Neural progenitor cell (in vitro differentiated cells): Measurements from ENCODE around the gene PTPRN2. TPM values are rescaled to one million over a fixed set of nuclear protein-coding genes. Genes with fewer than 3 reads are reported as not detected.

ENCODE experiments used
- DNase-seq: peaks from one replicate; pipeline ENCODE4 v3.0.0-alpha.2; 2016; ENCODE audit warnings: low spot score
- H2AFZ ChIP-seq: fragments of 200-600 bp; sonication (generic); replicated peaks from 2 replicates; pipeline ENCODE4 v1.6.1; 2016; ENCODE audit warnings: antibody characterized with exemption
- H3F3A ChIP-seq: fragments of 200-600 bp; sonication (generic); 2 replicates; pipeline ENCODE4 v1.6.1; 2016; ENCODE audit warnings: antibody characterized with exemption, low read depth
- H3K27ac ChIP-seq: fragments of 200-600 bp; sonication (generic); 2 replicates; pipeline ENCODE4 v1.5.1; 2016; ENCODE audit warnings: mild to moderate bottlenecking
- H3K27me3 ChIP-seq: fragments of 200-600 bp; sonication (generic); 2 replicates; pipeline ENCODE4 v1.6.1; 2016; ENCODE audit warnings: mild to moderate bottlenecking, moderate library complexity
- H3K36me3 ChIP-seq: fragments of 200-600 bp; sonication (generic); 2 replicates; pipeline ENCODE4 v1.5.1; 2016
- H3K4me1 ChIP-seq: fragments of 200-600 bp; sonication (generic); 2 replicates; pipeline ENCODE4 v1.6.1; 2016; ENCODE audit warnings: mixed run types
- H3K4me2 ChIP-seq: fragments of 200-600 bp; sonication (generic); 2 replicates; pipeline ENCODE4 v1.6.1; 2016
- H3K4me3 ChIP-seq: fragments of 200-600 bp; sonication (generic); 2 replicates; pipeline ENCODE4 v1.5.1; 2016
- H3K79me2 ChIP-seq: fragments of 200-600 bp; sonication (generic); 2 replicates; pipeline ENCODE4 v1.6.1; 2016; ENCODE audit warnings: low read depth
- H3K9ac ChIP-seq: fragments of 200-600 bp; sonication (generic); 2 replicates; pipeline ENCODE4 v1.6.1; 2016
- H3K9me3 ChIP-seq: fragments of 200-600 bp; sonication (generic); 2 replicates; pipeline ENCODE4 v1.5.1; 2016; ENCODE audit warnings: low read depth
- H4K20me1 ChIP-seq: fragments of 200-600 bp; sonication (generic); 2 replicates; pipeline ENCODE4 v1.6.1; 2016; ENCODE audit warnings: low read depth
- H3K27ac Mint-ChIP-seq: 3 replicates; pipeline ENCODE4 v1.8.0; 2021; ENCODE audit warnings: mixed read lengths
- H3K27me3 Mint-ChIP-seq: 2 replicates; pipeline ENCODE4 v1.8.0; 2022; ENCODE audit warnings: low read depth, mild to moderate bottlenecking, inconsistent platforms, moderate library complexity, mixed read lengths; ENCODE audit not compliant: insufficient read depth
- H3K36me3 Mint-ChIP-seq: 3 replicates; pipeline ENCODE4 v1.8.0; 2021; ENCODE audit warnings: mixed read lengths
- H3K4me1 Mint-ChIP-seq: 3 replicates; pipeline ENCODE4 v1.8.0; 2021; ENCODE audit warnings: mixed read lengths
- H3K4me3 Mint-ChIP-seq: 3 replicates; pipeline ENCODE4 v1.8.0; 2021; ENCODE audit warnings: mild to moderate bottlenecking, moderate library complexity, mixed read lengths
- H3K9me3 Mint-ChIP-seq: 3 replicates; pipeline ENCODE4 v1.8.0; 2020; ENCODE audit warnings: mixed read lengths
- EZH2 ChIP-seq: fragments of 200-600 bp; sonication (generic); IDR thresholded peaks from 2 replicates; pipeline ENCODE4 v1.6.1; 2017; ENCODE audit warnings: antibody characterized with exemption, mild to moderate bottlenecking, moderate library complexity
- EZH2phosphoT487 ChIP-seq: fragments of 200-600 bp; sonication (generic); IDR thresholded peaks from 2 replicates; pipeline ENCODE4 v1.6.1; 2017; ENCODE audit warnings: antibody characterized with exemption
- total RNA-seq: library from RNA; depleted of rRNA; stranded (reverse); fragments of >200 nt; gene quantifications from 2 replicates; pipeline ENCODE4 v1.2.3, GENCODE V29; 2015; ENCODE audit warnings: low replicate concordance
- TF ChIP-seq, protein P1 (sequence below): fragments of 200-600 bp; sonication (generic); IDR thresholded peaks from 2 replicates; pipeline ENCODE4 v1.5.1; 2017; ENCODE audit warnings: antibody characterized with exemption, mild to moderate bottlenecking

The PTPRN2 gene
- total RNA-seq, 1 donor from 2014 or later, result 3.0 TPM

- Histone ChIP-seq H4K20me1 (no peaks in the 10 kb centered on the region), H3K4me3 (no peak overlapping the region), H3K27me3 (peaks cover 10% of the 10 kb centered on the region), H3K36me3 (no peaks in the 10 kb centered on the region), H3K79me2 (no peaks in the 10 kb centered on the region), H3K4me2 (no peak overlapping the region), H3K9ac (no peak overlapping the region), H3K4me1 (no peaks in the 10 kb centered on the region), H3K9me3 (no peaks in the 10 kb centered on the region), H3K27ac (no peak overlapping the region), H3F3A (no peaks in the 10 kb centered on the region), H2AFZ (no peak overlapping the region)
- DNase-seq, result no peak
- peaks cover 4% of the 10 kb centered on the region for H3K9me3 Mint-ChIP-seq
- H3K4me1 Mint-ChIP-seq, result peaks cover 11% of the 10 kb centered on the region
- peaks cover 8% of the 10 kb centered on the region for H3K27me3 Mint-ChIP-seq
- H3K27ac Mint-ChIP-seq, result peak overlapping the region; percentile 93
- TF ChIP-seq EZH2phosphoT487 (no peak), EZH2 (no peak)
- TF ChIP-seq, protein P1, sequence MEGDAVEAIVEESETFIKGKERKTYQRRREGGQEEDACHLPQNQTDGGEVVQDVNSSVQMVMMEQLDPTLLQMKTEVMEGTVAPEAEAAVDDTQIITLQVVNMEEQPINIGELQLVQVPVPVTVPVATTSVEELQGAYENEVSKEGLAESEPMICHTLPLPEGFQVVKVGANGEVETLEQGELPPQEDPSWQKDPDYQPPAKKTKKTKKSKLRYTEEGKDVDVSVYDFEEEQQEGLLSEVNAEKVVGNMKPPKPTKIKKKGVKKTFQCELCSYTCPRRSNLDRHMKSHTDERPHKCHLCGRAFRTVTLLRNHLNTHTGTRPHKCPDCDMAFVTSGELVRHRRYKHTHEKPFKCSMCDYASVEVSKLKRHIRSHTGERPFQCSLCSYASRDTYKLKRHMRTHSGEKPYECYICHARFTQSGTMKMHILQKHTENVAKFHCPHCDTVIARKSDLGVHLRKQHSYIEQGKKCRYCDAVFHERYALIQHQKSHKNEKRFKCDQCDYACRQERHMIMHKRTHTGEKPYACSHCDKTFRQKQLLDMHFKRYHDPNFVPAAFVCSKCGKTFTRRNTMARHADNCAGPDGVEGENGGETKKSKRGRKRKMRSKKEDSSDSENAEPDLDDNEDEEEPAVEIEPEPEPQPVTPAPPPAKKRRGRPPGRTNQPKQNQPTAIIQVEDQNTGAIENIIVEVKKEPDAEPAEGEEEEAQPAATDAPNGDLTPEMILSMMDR, result no peak
- H3K36me3 Mint-ChIP-seq, result no peaks in the 10 kb centered on the region
- no peak overlapping the region for H3K4me3 Mint-ChIP-seq
Observed at GRCh38 chr7:157711353-157711888, 876.2 kb downstream of the PTPRN2 start.

DNA sequence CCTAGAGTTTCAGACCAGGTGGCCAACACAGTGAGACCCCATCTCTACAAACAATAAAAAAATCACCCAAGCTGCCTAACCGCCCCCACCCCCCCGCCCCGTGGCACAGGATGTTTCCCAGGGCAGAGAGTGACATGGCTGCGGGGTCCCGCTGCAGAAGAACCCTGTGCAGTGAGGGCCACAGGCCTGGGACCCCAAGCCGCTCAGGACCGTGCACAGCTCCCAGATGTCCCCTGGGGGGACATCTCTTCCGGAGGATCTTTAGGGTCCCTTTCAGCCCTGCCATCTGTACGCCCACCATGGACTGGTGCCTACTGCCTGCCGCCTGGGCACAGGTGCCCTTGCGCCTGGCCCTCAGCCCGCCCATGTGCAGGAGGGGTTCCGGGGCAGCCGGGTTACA lies 877.2 kb downstream of the PTPRN2 start:
- no peak overlapping the region for H3K9ac ChIP-seq
- H3K4me3 ChIP-seq, result no peak overlapping the region
- H3K27ac ChIP-seq, result no peak overlapping the region
- Mint-ChIP-seq H3K36me3 (no peaks in the 10 kb centered on the region), H3K27me3 (peaks cover 7% of the 10 kb centered on the region), H3K4me1 (peaks cover 11% of the 10 kb centered on the region), H3K9me3 (peaks cover 4% of the 10 kb centered on the region), H3K4me3 (no peak overlapping the region), H3K27ac (no peak overlapping the region)
- DNase-seq, result no peak
- no peaks in the 10 kb centered on the region for H3K79me2 ChIP-seq
- no peaks in the 10 kb centered on the region for H4K20me1 ChIP-seq
- no peak overlapping the region for H3K4me2 ChIP-seq
- H2AFZ ChIP-seq, result no peak overlapping the region
- H3K27me3 ChIP-seq, result peaks cover 21% of the 10 kb centered on the region
- H3F3A ChIP-seq, result no peaks in the 10 kb centered on the region
- H3K36me3 ChIP-seq, result no peaks in the 10 kb centered on the region
- TF ChIP-seq EZH2 (no peak), EZH2phosphoT487 (no peak)
- TF ChIP-seq, protein P1, result no peak
- no peaks in the 10 kb centered on the region for H3K4me1 ChIP-seq
- H3K9me3 ChIP-seq, result no peaks in the 10 kb centered on the region

- Histone ChIP-seq H3K4me2 (no peak overlapping the region), H4K20me1 (no peaks in the 10 kb centered on the region), H3K79me2 (no peaks in the 10 kb centered on the region), H3K4me1 (no peaks in the 10 kb centered on the region), H3K4me3 (no peak overlapping the region), H3K36me3 (no peaks in the 10 kb centered on the region), H2AFZ (no peak overlapping the region), H3K9me3 (no peaks in the 10 kb centered on the region), H3K9ac (no peak overlapping the region), H3K27me3 (peaks cover 21% of the 10 kb centered on the region), H3F3A (no peaks in the 10 kb centered on the region), H3K27ac (no peak overlapping the region)
- no peak for DNase-seq
- Mint-ChIP-seq H3K9me3 (no peaks in the 10 kb centered on the region), H3K4me3 (no peak overlapping the region), H3K27ac (peak overlapping the region; percentile 46), H3K27me3 (peaks cover 7% of the 10 kb centered on the region), H3K36me3 (no peaks in the 10 kb centered on the region), H3K4me1 (peaks cover 11% of the 10 kb centered on the region)
- TF ChIP-seq EZH2phosphoT487, result no peak
- no peak for TF ChIP-seq EZH2
- TF ChIP-seq, protein P1, result no peak
Observed at GRCh38 chr7:157709531-157710251, 877.9 kb downstream of the PTPRN2 start.
